HS-27A (cell line): Measurements from ENCODE around the gene FBXO5.
"Not testable (repeated sequence)": the region's sequence is repeated elsewhere in the genome, so short reads cannot be mapped to it uniquely, and the experiment has no call there.

Experiments used
- DNase-seq: peaks from one replicate; pipeline ENCODE4 v3.0.0-alpha.2; 2012; ENCODE audit warnings: low read depth, missing footprints

Gene FBXO5, protein sequence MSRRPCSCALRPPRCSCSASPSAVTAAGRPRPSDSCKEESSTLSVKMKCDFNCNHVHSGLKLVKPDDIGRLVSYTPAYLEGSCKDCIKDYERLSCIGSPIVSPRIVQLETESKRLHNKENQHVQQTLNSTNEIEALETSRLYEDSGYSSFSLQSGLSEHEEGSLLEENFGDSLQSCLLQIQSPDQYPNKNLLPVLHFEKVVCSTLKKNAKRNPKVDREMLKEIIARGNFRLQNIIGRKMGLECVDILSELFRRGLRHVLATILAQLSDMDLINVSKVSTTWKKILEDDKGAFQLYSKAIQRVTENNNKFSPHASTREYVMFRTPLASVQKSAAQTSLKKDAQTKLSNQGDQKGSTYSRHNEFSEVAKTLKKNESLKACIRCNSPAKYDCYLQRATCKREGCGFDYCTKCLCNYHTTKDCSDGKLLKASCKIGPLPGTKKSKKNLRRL

DNA sequence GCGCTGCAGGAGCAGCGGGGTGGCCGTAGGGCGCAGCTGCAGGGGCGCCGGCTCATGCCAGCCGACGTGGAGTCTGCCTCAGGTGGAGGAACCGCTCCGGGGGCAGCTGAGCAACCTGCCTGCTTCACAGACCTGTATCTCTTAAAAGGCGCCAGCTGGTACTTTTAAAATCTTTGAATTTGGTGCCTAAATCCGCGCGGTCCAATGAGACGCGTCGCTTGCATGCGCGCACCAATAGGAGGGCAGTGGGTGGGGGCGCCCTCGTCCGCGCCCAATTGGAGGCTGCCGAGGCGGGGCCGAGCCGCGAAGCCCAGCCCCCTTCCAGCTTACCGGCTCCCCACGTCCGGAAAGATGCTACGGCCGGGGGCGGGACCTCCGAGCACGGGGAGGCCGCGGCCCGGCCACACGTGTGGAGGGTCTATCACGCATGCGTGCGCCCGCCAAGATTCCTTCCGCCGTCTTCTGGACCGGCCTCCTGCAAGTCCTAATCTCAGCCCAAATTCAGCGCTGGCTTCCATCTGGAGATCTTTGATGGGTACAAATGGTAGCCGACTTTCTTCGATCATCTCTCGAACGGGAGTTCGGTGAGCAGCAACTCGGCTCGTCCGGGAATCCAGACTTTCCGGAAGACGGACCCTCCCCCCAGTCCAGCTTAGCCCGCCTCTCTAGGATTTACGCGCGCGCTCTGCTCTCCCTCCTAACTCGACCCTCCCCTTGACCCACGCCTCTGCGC is at the start of gene FBXO5:
Gene FBXO5, minus strand, starts transcription at position 138 of the 733 bp plus-strand sequence. Its CDS starts 82 bp downstream, at position 56.
- peak; percentile 90 for DNase-seq

- DNase-seq: no peak
Observed at GRCh38 chr6:153032255-153032882, 49.5 kb upstream of the FBXO5 start.

- DNase-seq: no peak
Observed at GRCh38 chr6:153031335-153031955, 48.6 kb upstream of the FBXO5 start.

- DNase-seq: no peak
Observed at GRCh38 chr6:153028963-153029362, 46.1 kb upstream of the FBXO5 start.

DNA sequence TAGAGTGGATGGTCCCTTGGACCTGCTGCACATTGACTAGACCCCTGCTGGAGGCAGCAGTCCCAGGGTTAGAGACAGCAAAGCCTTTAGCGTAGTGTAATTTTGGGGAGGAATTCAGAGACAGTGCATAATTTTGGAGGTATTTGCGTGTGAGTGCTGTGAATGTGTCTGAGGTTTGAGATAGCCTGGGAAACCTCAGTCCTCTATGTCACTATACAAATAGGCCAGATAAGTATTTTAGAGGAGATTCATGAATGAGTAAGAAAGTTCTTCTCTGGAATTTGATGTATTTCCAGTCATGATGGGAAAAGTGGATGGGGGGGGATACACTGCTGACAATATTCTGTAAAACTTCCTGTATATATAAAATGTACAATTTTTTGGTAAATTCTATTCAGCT is 45.4 kb upstream of the FBXO5 start:
- DNase-seq: no peak

GRCh38 chr6:153027480-153027879 is 44.6 kb upstream of the FBXO5 start:
- no peak for DNase-seq

GRCh38 chr6:153024709-153025017 is 41.8 kb upstream of the FBXO5 start:
- DNase-seq: no peak

GRCh38 chr6:153023977-153024708 is 41.3 kb upstream of the FBXO5 start:
- DNase-seq: peak; percentile 30

- no peak for DNase-seq
Observed at GRCh38 chr6:153018355-153018754, 35.5 kb upstream of the FBXO5 start.

DNA sequence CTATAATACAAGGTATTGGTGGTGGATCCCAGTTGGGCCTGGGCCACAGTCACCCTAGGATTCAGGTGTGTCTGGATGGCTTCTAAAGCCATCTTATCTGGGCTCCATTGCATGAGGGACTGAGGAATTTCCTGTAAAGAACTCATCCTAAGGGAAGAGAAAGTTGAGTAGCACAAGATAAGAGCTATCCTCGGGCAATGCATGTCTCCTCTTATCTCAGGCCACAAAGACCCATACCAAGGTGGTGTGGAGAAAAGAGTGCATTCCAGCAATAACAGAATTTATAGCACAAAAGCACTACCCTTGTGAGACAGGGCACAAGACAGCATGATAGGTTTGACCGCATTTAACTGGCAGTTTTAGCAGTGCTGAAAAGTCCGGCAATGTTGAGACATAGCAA is 34.0 kb upstream of the FBXO5 start:
- DNase-seq: no peak

DNA sequence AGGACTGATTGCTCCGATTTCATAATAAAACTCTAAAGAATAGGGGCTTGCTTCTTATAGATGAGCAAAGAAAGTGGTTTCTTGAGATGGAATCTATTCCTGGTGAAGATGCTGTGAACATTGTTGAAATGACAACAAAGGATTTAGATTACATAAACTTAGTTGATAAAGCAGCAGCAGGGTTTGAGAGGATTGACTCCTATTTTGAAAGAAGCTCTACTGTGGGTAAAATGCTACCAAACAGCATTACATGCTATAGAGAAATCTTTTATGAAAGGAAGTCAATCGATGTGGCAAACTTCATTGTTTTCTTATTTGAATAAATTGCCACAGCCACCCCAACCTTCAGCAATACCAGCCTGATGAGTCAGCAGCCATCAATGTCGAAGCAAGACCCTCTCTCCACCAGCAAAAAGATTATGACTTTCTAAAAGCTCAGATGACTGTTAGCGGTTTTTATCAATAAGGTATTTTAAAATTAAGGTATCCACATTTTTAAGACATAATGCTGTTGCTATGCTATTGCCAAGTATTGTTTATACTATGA is 32.3 kb upstream of the FBXO5 start:
- DNase-seq: no peak

DNA sequence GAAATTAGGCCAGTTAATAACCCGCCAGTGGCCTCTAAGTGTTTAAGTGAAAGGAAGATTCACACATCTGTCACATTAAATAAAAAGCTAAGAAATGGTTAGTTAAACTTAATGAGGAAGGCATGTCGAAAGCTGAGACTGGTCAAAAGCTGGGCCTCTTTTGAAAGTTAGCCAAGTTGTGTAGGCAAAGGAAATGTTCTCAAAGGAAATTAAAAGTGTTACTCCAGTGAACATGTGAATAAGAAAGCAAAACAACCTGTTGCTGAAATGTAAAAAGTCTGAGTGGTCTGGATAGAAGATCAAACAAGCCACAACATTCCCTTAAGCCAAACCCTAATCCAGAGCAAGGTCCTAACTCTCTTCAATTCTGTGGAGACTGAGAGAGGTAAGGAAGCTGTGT is 30.6 kb upstream of the FBXO5 start:
- DNase-seq: no peak

DNA sequence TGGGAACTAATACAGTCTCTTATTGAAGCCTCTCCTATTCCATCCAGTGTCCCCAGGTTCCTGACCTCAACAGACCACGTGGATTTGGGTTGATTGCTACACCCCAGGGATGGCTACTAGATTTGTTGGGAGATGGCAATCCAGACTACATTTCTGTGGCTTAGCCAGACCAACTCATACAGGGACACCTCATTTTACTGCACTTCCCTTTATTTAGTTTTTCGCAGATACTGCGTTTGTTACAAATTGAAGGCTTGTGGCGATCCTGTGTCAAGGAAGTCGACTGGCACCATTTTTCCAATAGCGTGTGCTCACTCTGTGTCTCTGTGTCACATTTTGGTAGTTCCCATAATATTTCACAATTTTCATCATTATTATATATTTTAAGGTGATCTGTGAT is 30.0 kb upstream of the FBXO5 start:
- no peak for DNase-seq

DNA sequence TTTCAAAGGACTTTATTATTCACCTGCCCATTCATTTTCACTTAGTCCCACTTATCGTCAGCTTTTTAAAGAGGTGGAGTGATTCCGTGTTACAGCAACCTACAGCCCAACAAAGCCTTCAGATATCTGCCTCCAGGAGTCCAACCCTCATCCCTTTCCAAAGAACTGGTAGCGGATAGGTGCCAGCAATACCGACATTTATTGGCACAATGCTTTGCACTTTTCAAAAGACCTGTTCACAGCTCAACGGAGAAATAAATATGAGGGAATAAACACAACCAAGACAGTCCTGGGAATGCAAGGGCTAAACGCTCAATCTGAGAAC is 20.5 kb upstream of the FBXO5 start:
- no peak for DNase-seq

DNA sequence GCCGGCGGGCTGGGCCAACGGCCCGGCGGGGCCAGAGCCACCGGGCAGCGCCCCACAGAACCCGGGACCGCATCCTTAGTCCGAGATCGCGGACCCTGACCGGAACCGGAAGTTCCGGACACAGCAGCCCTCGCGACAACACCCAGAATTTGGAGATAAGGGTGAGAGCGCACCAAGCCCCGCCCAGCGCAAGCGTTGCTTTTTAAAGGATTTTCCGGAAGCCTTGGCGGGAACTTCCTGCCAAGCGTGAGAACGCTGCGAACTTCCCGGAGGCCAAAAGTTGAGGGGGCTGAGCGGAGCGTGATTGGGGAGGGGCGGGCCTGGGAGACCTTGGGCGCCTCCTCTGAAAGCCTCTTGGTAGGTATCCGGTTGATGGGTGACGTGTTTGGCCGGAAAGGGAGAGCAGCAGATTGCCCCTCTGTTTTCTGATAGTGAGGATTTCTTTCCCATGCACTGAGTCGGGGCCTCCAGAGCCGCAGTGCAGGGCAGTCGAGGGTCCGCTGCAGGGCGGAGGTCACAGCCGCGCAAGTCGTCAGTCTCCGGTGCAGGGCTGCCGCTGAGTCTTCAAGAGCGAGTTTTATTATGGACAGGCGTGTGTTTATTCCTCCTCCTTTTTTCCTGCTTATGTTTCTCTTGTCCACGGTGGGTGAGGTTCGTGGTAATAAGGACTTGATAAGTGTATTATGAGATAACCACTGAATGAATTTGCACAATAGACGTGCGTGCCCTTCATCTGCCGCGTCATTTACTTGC is 19.9 kb upstream of the FBXO5 start, which contains the start of gene MTRF1L:
Gene MTRF1L, minus strand, starts transcription at position 97 of the 753 bp plus-strand sequence. Its CDS starts 24 bp downstream, at position 73.
- DNase-seq: peak; percentile 98

DNA sequence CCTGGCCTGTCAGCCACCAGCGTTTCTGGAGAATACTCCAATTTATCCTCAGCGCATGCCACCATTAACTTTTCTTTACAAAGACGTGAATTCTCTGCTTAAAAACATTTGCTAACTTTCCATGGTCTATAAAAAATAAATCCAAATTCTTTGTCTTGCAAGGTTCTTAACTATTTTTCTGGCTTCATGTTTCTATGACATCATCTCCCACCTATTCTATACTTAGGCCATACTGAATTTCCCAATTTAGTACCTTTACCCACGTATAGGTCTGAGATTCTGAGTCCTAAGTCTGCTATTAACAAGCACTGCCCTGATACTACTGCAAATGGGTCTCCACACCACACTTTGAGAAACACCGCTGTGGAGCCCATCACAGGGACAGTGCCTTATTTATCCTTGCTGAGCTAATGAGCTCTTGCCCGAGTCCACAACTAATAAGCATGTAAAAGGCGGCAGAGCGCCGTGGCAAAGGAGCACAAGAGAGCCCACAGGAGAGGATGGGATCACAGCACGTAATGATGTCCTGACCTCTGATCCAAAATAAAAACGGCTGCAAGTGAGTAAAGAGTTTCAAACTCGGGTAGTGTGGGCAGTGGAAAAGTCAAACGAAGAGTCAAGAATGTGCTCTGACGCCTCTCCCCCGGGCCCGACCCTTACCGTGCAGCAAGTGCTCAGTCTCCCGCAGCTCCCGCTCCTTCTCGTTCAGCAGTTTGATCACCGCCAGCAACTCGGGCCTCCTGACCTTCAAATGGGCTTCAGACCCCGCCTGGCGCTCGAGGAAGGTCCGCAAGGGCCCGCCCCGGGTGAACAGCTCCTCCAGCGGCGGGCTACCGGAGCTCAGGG is 19.1 kb upstream of the FBXO5 start:
- no peak for DNase-seq

DNA sequence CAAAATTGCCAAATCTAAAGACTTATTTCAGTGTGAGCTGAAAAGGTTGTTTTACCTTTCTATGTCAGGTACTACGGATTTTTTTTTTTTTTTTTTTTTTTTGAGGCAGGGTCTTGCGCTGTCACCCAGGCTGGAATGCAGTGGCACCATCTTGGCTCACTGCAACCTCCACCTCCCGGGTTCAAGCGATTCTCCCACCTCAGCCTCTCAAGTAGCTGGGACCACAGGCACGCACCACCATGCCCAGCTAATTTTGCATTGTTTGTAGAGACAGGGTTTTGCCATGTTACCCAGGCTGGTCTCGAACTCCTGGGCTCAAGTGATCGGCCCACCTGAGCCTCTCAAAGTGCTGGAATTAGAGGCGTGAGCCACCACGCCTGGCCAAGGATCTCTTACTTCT is 17.9 kb upstream of the FBXO5 start:
- DNase-seq: not testable (repeated sequence)

DNA sequence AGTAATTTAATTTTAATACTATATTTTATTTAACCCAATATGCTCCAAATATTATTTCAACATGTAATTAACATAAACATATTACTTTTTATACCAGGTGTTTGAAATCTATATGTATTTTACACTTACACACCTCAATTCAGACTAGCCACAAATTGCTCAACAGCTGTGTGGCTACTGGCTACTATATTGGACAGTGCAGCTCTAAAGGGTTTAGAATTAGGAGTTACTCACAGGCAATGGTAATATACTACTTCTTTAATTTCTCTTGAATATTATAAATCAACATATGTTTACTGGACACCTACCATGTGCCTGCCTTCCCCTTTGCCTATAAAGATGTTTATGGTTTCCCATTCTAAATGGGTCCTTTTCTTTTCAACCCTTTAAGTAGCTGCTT is 17.4 kb upstream of the FBXO5 start:
- DNase-seq: no peak

DNA sequence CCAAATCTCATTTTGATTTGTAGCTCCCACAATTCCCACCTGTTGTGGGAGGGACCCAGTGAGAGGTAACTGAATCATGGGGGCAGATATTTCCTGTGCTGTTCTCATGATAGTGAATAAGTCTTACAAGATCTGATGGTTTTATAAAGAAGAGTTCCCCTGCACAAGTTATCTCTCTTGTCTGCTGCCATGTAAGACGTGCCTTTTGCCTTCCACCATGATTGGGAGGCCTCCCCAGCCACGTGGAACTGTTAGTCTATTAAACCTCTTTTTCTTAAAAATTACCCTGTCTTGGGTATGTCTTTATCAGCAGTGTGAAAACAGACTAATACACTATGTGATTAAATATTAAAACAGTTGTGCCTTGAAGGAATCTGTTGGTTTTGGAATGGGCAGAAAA is 16.7 kb upstream of the FBXO5 start:
- not testable (repeated sequence) for DNase-seq

DNA sequence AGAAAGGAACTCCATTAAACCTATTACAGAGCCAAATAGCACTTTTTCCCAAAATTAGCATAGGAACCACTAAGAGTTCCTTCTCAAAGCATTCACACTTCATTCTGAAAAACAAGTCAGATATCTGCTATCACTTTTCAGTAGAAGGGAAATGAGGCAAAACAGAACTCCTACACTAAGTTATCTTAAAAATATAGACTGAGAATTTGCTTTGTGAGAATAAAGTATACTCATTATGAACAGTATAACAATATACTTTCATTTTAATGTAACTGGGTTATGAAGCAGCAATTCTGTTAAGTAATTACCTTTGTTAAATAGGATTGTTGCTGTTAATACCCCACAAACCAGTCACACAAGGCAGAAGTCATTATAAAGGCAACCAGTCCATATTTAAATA is 11.0 kb upstream of the FBXO5 start:
- no peak for DNase-seq
